HepG2 (cell line): ENCODE results near the gene NFE2L3. TPM values are rescaled to one million over a fixed set of nuclear protein-coding genes. Genes with fewer than 3 reads are reported as not detected.

ENCODE experiments used
- ATAC-seq: fragments of 200-7000 bp; cut with Tn5 transposase; 3 replicates; pipeline ENCODE4 v1.9.1; 2020; ENCODE audit warnings: mild to moderate bottlenecking, moderate library complexity
- BruUV-seq: library from RNA; stranded (reverse); fragments of 400-500 nt; replicated peaks from 2 replicates; lab custom pipeline; 2021; lab: Mats Ljungman, UMichigan
- CTCF ChIA-PET: fragments of 300-600 bp; formaldehyde crosslinking; extraction: SDS; loops from one replicate; lab custom pipeline; 2021; ENCODE audit warnings: low total read pairs, inconsistent platforms, low intra/inter-chr PET ratio; lab: Yijun Ruan, JAX
- POLR2A ChIA-PET: fragments of 350-600 bp; sonication (Branson Sonifier 250); formaldehyde crosslinking; loops from one replicate; lab custom pipeline; 2020; ENCODE audit warnings: antibody characterized with exemption, inconsistent platforms; lab: Yijun Ruan, JAX
- DNase-seq: peaks from one replicate; pipeline ENCODE4 v3.0.0-alpha.2; 2015; ENCODE audit warnings: low spot score
- FAIRE-seq: peaks from 3 replicates; lab custom pipeline; 2011; peaks lifted over from hg19 to GRCh38; lab: Jason Lieb, UNC
- H2AFZ ChIP-seq: one replicate; pipeline ENCODE4 v1.6.1; 2011; ENCODE audit warnings: low read length, inconsistent platforms
- H3K27ac ChIP-seq: fragments of 300-600 bp; 3 replicates; pipeline ENCODE4 v1.8.0; 2011; ENCODE audit warnings: mixed run types, mild to moderate bottlenecking, mixed read lengths, low read length, inconsistent platforms; ENCODE audit not compliant: insufficient read depth; ENCODE audit errors: extremely low read length
- H3K27me3 ChIP-seq, 2 experiments: fragments of 200-600 bp in 1 of 2; 2 replicates in 1 of 2; 3 replicates in 1 of 2; pipeline versions ENCODE4 v1.6.0 to v1.8.0; 2011; ENCODE audit warnings: low read length in 2 of 2, mild to moderate bottlenecking in 2 of 2, moderate library complexity in 2 of 2, inconsistent platforms in 1 of 2; ENCODE audit not compliant: insufficient read depth in 2 of 2, control insufficient read depth in 1 of 2
- H3K36me3 ChIP-seq, 2 experiments: fragments of 200-600 bp in 1 of 2; replicated peaks in 1 of 2; 2 replicates in 1 of 2; 3 replicates in 1 of 2; pipeline versions ENCODE4 v1.5.1 to v1.8.0; 2011; ENCODE audit warnings: low read length in 2 of 2, inconsistent platforms in 1 of 2; ENCODE audit not compliant: insufficient read depth in 2 of 2, control insufficient read depth in 1 of 2
- H3K4me1 ChIP-seq: 2 replicates; pipeline ENCODE4 v1.5.1; 2012; ENCODE audit warnings: low read length, inconsistent platforms; ENCODE audit not compliant: insufficient read depth
- H3K4me2 ChIP-seq: 2 replicates; pipeline ENCODE4 v1.6.0; 2011; ENCODE audit warnings: low read depth, low read length, inconsistent platforms
- H3K4me3 ChIP-seq, 3 experiments: fragments of 200-600 bp in 1 of 3; sonication (generic), shearing (Covaris generic) in 1 of 3; replicated peaks in 1 of 3; 2 replicates each; pipeline ENCODE4 v1.5.1; 2011 to 2016; ENCODE audit warnings: low read length in 3 of 3, inconsistent platforms in 2 of 3, low read depth in 2 of 3, mild to moderate bottlenecking in 2 of 3, control low read depth in 1 of 3, mixed read lengths in 1 of 3; ENCODE audit not compliant: insufficient read depth in 1 of 3
- H3K79me2 ChIP-seq: one replicate; pipeline ENCODE4 v1.6.1; 2011; ENCODE audit warnings: low read length, inconsistent platforms; ENCODE audit not compliant: insufficient read depth
- H3K9ac ChIP-seq: 2 replicates; pipeline ENCODE4 v1.6.0; 2011; ENCODE audit warnings: mild to moderate bottlenecking, low read depth, low read length, inconsistent platforms; ENCODE audit not compliant: insufficient read depth
- H3K9me3 ChIP-seq: 2 replicates; pipeline ENCODE4 v1.5.1; 2012; ENCODE audit warnings: mild to moderate bottlenecking, low read length
- H4K20me1 ChIP-seq: 2 replicates; pipeline ENCODE4 v1.6.0; 2011; ENCODE audit warnings: inconsistent platforms, mild to moderate bottlenecking, low read length, moderate library complexity; ENCODE audit not compliant: insufficient read depth
- AGO1 ChIP-seq: fragments of 200-400 bp; formaldehyde crosslinking; IDR thresholded peaks from 2 replicates; pipeline ENCODE4 v1.6.1; 2017; ENCODE audit warnings: mild to moderate bottlenecking, low read depth, low read length, moderate library complexity; ENCODE audit not compliant: poor library complexity, severe bottlenecking
- CENPBD1 ChIP-seq: sonication (generic); formaldehyde crosslinking; IDR thresholded peaks from 2 replicates; pipeline ENCODE4 v1.8.0; 2022; ENCODE audit warnings: missing genetic modification reagents, low read depth, mild to moderate bottlenecking, borderline replicate concordance
- ETV5 ChIP-seq: IDR thresholded peaks from 2 replicates; pipeline ENCODE4 v1.6.1; 2018; ENCODE audit warnings: missing biosample characterization, missing genetic modification reagents, inconsistent platforms, borderline replicate concordance
- EZH2 ChIP-seq: conservative IDR thresholded peaks from 2 replicates; pipeline ENCODE4 v1.6.1; 2012; ENCODE audit warnings: mild to moderate bottlenecking, low read depth, low read length, moderate library complexity
- GMEB1 ChIP-seq: sonication (generic); formaldehyde crosslinking; IDR thresholded peaks from 2 replicates; pipeline ENCODE4 v1.5.1; 2020; ENCODE audit warnings: missing genetic modification reagents, mild to moderate bottlenecking, borderline replicate concordance
- HNRNPL ChIP-seq: fragments of 200-400 bp; formaldehyde crosslinking; IDR thresholded peaks from 2 replicates; pipeline ENCODE4 v1.6.1; 2017; ENCODE audit warnings: mild to moderate bottlenecking, low read depth, low read length
- KAT7 ChIP-seq: IDR thresholded peaks from 2 replicates; pipeline ENCODE4 v1.6.1; 2018; ENCODE audit warnings: borderline replicate concordance, missing compliant biosample characterization
- LBX2 ChIP-seq: sonication (generic); formaldehyde crosslinking; IDR thresholded peaks from 2 replicates; pipeline ENCODE4 v1.5.0; 2020; ENCODE audit warnings: missing genetic modification reagents, mild to moderate bottlenecking, borderline replicate concordance
- MAX ChIP-seq: IDR thresholded peaks from 2 replicates; pipeline ENCODE4 v1.6.1; 2012; ENCODE audit warnings: inconsistent platforms
- MEIS2 ChIP-seq: sonication (generic); formaldehyde crosslinking; IDR thresholded peaks from 2 replicates; pipeline ENCODE4 v1.9.0; 2021; ENCODE audit warnings: mild to moderate bottlenecking, missing genetic modification reagents
- MTF2 ChIP-seq: sonication (generic); formaldehyde crosslinking; IDR thresholded peaks from 2 replicates; pipeline ENCODE4 v1.5.0; 2020; ENCODE audit warnings: missing genetic modification reagents, borderline replicate concordance
- NCOR1 ChIP-seq: fragments of 200-600 bp; sonication (generic); IDR thresholded peaks from 2 replicates; pipeline ENCODE4 v1.7.0; 2017; ENCODE audit warnings: antibody characterized with exemption, low read length, borderline replicate concordance
- NFIC ChIP-seq: IDR thresholded peaks from 2 replicates; pipeline ENCODE4 v1.6.1; 2012; ENCODE audit warnings: mild to moderate bottlenecking, low read length, inconsistent platforms
- POLR2A ChIP-seq, 2 experiments: IDR thresholded peaks; 2 replicates each; pipeline ENCODE4 v1.6.1; 2011; ENCODE audit warnings: low read depth in 2 of 2, low read length in 2 of 2, mild to moderate bottlenecking in 1 of 2, moderate library complexity in 1 of 2; ENCODE audit not compliant: insufficient read depth in 1 of 2
- RBFOX2 ChIP-seq: fragments of 200-400 bp; formaldehyde crosslinking; IDR thresholded peaks from 2 replicates; pipeline ENCODE4 v1.6.1; 2017; ENCODE audit warnings: low read depth, mild to moderate bottlenecking, low read length
- SNAPC2 ChIP-seq: sonication (generic); formaldehyde crosslinking; IDR thresholded peaks from 2 replicates; pipeline ENCODE4 v1.8.1; 2022; ENCODE audit warnings: mild to moderate bottlenecking, missing genetic modification reagents
- XRCC5 ChIP-seq: fragments of 200-400 bp; formaldehyde crosslinking; optimal IDR thresholded peaks from 2 replicates; pipeline ENCODE3; 2017; ENCODE audit warnings: mild to moderate bottlenecking, low read length
- ZBTB8A ChIP-seq: sonication (generic); formaldehyde crosslinking; IDR thresholded peaks from 2 replicates; pipeline ENCODE4 v1.4.0; 2020; ENCODE audit warnings: mild to moderate bottlenecking, low read depth, missing genetic modification reagents, borderline replicate concordance
- ZEB1 ChIP-seq: IDR thresholded peaks from 2 replicates; pipeline ENCODE4 v1.6.1; 2012; ENCODE audit warnings: mild to moderate bottlenecking, low read depth, inconsistent platforms; ENCODE audit not compliant: insufficient replicate concordance
- ZNF564 ChIP-seq: sonication (generic); formaldehyde crosslinking; IDR thresholded peaks from 2 replicates; pipeline ENCODE4 v1.8.1; 2023; ENCODE audit warnings: mild to moderate bottlenecking, missing genetic modification reagents
- ZNF605 ChIP-seq: sonication (generic); formaldehyde crosslinking; IDR thresholded peaks from 2 replicates; pipeline ENCODE4 v1.8.0; 2022; ENCODE audit warnings: mild to moderate bottlenecking, missing genetic modification reagents
- ZNF652 ChIP-seq: IDR thresholded peaks from 2 replicates; pipeline ENCODE4 v1.6.1; 2016; ENCODE audit warnings: low read depth, borderline replicate concordance
- WGBS: methylation state at CpG from one replicate; pipeline ENCODE4 v1.1.6; 2017; ENCODE audit warnings: low lambda C conversion rate; 5-methylcytosine and 5-hydroxymethylcytosine counted together
- in situ Hi-C: cut with HindIII; loops from 2 replicates; pipeline ENCODE4 v1.10.0; 2017; ENCODE audit warnings: low pct_unique_long_range_greater_than_20kb; ENCODE audit not compliant: extremely low pct_ligation_motif_present
- intact Hi-C: fragments of 100-400 bp; cut with micrococcal nuclease; formaldehyde crosslinking; loops from one replicate; pipeline ENCODE4 v1.10.0; 2022; ENCODE audit not compliant: unreplicated experiment
- polyA plus RNA-seq, 8 experiments: library from polyadenylated mRNA; depleted of rRNA in 3 of 8; stranded (reverse) in 7 of 8; unstranded in 1 of 8; fragments of >200 nt; fragmentation: Illumina TruSeq in 4 of 8; extraction: Trizol in 4 of 8; gene quantifications; 2 replicates each; pipeline versions ENCODE4 v1.2.1 to v1.2.3, GENCODE V29; 2011 to 2016; ENCODE audit warnings: low read depth in 4 of 8, missing spikeins in 1 of 8, mixed read lengths in 1 of 8; ENCODE audit not compliant: insufficient read depth in 1 of 8
- total RNA-seq, 5 experiments: library from RNA; depleted of rRNA; stranded (reverse); fragments of >200 nt; fragmentation: Illumina TruSeq; extraction: Trizol; gene quantifications; 2 replicates each; pipeline ENCODE4 v1.2.3, GENCODE V29; 2016; ENCODE audit warnings: low read depth in 1 of 5

NFE2L3 gene
- total and polyA plus RNA-seq, 2 of the 13 experiments (the other 11 are each of a cell fraction or from before 2014, with no cell fraction given), result 11.4 to 19.4 TPM

- POLR2A ChIA-PET, result interaction anchor here (0.6 to 5.8 kb wide), 21 partner anchors 8 to 934 kb away, joined by 3 to 40 read pairs (median 4); partner anchors contain the start of gene NFE2L3
- Histone ChIP-seq H3K79me2 (peaks cover 88% of the 10 kb centered on the region), H3K27ac (peak overlapping the region; percentile 99), H4K20me1 (peaks cover 70% of the 10 kb centered on the region), H3K27me3 (no peaks in the 10 kb centered on the region; a peak in 1 of 5 replicates), H3K4me2 (peak overlapping the region; percentile 77), H3K9me3 (no peaks in the 10 kb centered on the region), H3K4me1 (peaks cover 42% of the 10 kb centered on the region), H3K36me3 (peaks cover 9 to 31% of the 10 kb centered on the region in 2 experiments), H3K9ac (peak overlapping the region; percentile 100), H2AFZ (no peak overlapping the region), H3K4me3 (peak overlapping the region; percentile 99)
- DNase-seq (no peak), FAIRE-seq (no peak), ATAC-seq (peak; percentile 2; the same call in 1 of the 3 replicates)
- no TSS peak for BruUV-seq
- in situ Hi-C loops, result loop anchor here (10.0 kb wide), 1 partner anchor 165 kb away; no protein-coding TSS in a partner anchor
- WGBS, result under 1% methylated on average over 36 of the region's 36 CpGs
- intact Hi-C loops, result loop anchor here (2.0 to 5.0 kb wide), 6 partner anchors 47 to 307 kb away; partner anchors contain the start of genes NFE2L3 and SNX10
- CTCF ChIA-PET, result no interaction called here
- no peak; the same call in 1 of the 2 replicates for TF ChIP-seq HNRNPL
- TF ChIP-seq AGO1, result peak; percentile 68
- TF ChIP-seq ZNF605 (CRISPR knock-in tag), result no peak
- 0 out of 2 replicates have a peak, but pooled peaks have one; percentile 43 for TF ChIP-seq ZNF652 (CRISPR knock-in tag)
- 0 out of 2 replicates have a peak, but pooled peaks have one; percentile 50 for TF ChIP-seq ZBTB8A (CRISPR knock-in tag)
- 0 out of 2 replicates have a peak, but pooled peaks have one; percentile 17 for TF ChIP-seq NCOR1
- TF ChIP-seq KAT7 (CRISPR knock-in tag), result peak; percentile 26; the same call in 1 of the 2 replicates
- TF ChIP-seq GMEB1, result no peak
- peak; percentile 68 for TF ChIP-seq RBFOX2
- TF ChIP-seq NFIC, result peak; percentile 23; the same call in 1 of the 2 replicates
- no peak for TF ChIP-seq LBX2 (CRISPR knock-in tag)
- TF ChIP-seq SNAPC2 (CRISPR knock-in tag), result peak; percentile 34; the same call in 1 of the 2 replicates
- TF ChIP-seq ZNF564 (CRISPR knock-in tag), result 0 out of 2 replicates have a peak, but pooled peaks have one; percentile 47
- TF ChIP-seq MEIS2, result no peak
- TF ChIP-seq ZEB1, result peak; percentile 34
- TF ChIP-seq CENPBD1 (CRISPR knock-in tag), result no peak
- TF ChIP-seq MTF2, result no peak
- TF ChIP-seq POLR2A (IDR thresholded peaks at IDR 0.05; ENCODE audit: insufficient read depth in 1 of 2, low read depth in 2 of 2, low read length in 2 of 2), result peak in 1 of 2 experiments; percentile 31; a peak in 1 of 4 replicates
- TF ChIP-seq ETV5 (CRISPR knock-in tag), result no peak
- TF ChIP-seq XRCC5, result peak; percentile 4
- TF ChIP-seq EZH2, result no peak
- TF ChIP-seq MAX, result 0 out of 2 replicates have a peak, but pooled peaks have one; percentile 8
These were observed 47.5 kb downstream of the NFE2L3 start for GRCh38 chr7:26199301-26200037.
